Smooth muscle cell (in vitro differentiated cells): ENCODE results near the gene LDLRAD4. TPM values are rescaled to one million over a fixed set of nuclear protein-coding genes. Genes with fewer than 3 reads are reported as not detected.

Experiments
- DNase-seq: peaks from one replicate; lab custom pipeline; 2025; ENCODE audit not compliant: unreplicated experiment; lab: John Stamatoyannopoulos, UW
- H2AFZ ChIP-seq: fragments of 200-600 bp; sonication (generic); 2 replicates; pipeline ENCODE4 v1.6.0; 2016; ENCODE audit warnings: antibody characterized with exemption, low read depth, mild to moderate bottlenecking
- H3F3A ChIP-seq: fragments of 200-600 bp; sonication (generic); 2 replicates; pipeline ENCODE4 v1.6.0; 2017; ENCODE audit warnings: antibody characterized with exemption, low read depth
- H3K27ac ChIP-seq: fragments of 200-600 bp; sonication (generic); 2 replicates; pipeline ENCODE4 v1.5.1; 2016; ENCODE audit warnings: low read depth, mild to moderate bottlenecking
- H3K27me3 ChIP-seq: fragments of 200-600 bp; sonication (generic); 2 replicates; pipeline ENCODE4 v1.6.1; 2016; ENCODE audit warnings: low read depth, mild to moderate bottlenecking
- H3K36me3 ChIP-seq: fragments of 200-600 bp; sonication (generic); 2 replicates; pipeline ENCODE4 v1.5.1; 2016; ENCODE audit warnings: low read depth
- H3K4me1 ChIP-seq: fragments of 200-600 bp; sonication (generic); 2 replicates; pipeline ENCODE4 v1.5.1; 2016; ENCODE audit warnings: low read depth
- H3K4me2 ChIP-seq: fragments of 200-600 bp; sonication (generic); 2 replicates; pipeline ENCODE4 v1.6.0; 2016; ENCODE audit warnings: mild to moderate bottlenecking
- H3K4me3 ChIP-seq: fragments of 200-600 bp; sonication (generic); 2 replicates; pipeline ENCODE4 v1.5.1; 2016; ENCODE audit warnings: mild to moderate bottlenecking
- H3K79me2 ChIP-seq: fragments of 200-600 bp; sonication (generic); 2 replicates; pipeline ENCODE4 v1.6.0; 2016; ENCODE audit warnings: low read depth, mild to moderate bottlenecking
- H3K9ac ChIP-seq: fragments of 200-600 bp; sonication (generic); 2 replicates; pipeline ENCODE4 v1.6.0; 2016; ENCODE audit warnings: low read depth
- H3K9me3 ChIP-seq: fragments of 200-600 bp; sonication (generic); replicated peaks from 2 replicates; pipeline ENCODE4 v1.5.1; 2016; ENCODE audit warnings: low read depth
- H4K20me1 ChIP-seq: fragments of 200-600 bp; sonication (generic); 2 replicates; pipeline ENCODE4 v1.6.0; 2016; ENCODE audit warnings: low read depth
- WGBS: methylation state at CpG from one replicate; pipeline ENCODE4 v1.1.7; 2016; ENCODE audit warnings: low lambda C conversion rate; 5-methylcytosine and 5-hydroxymethylcytosine counted together
- polyA plus RNA-seq: library from polyadenylated mRNA; unstranded; fragments of >200 nt; fragmentation: Nextera tagmentation; extraction: Ambion mirVana; gene quantifications from 2 replicates; pipeline ENCODE4 v1.2.1, GENCODE V29; 2016
- total RNA-seq: library from RNA; depleted of rRNA; stranded (reverse); fragments of >200 nt; gene quantifications from 2 replicates; pipeline ENCODE4 v1.2.3, GENCODE V29; 2014
- TF ChIP-seq, protein P1 (sequence below): fragments of 200-600 bp; sonication (generic); IDR thresholded peaks from 2 replicates; pipeline ENCODE4 v1.5.1; 2017; ENCODE audit warnings: borderline replicate concordance, mild to moderate bottlenecking, antibody characterized with exemption; ENCODE audit not compliant: insufficient read depth, poor library complexity, severe bottlenecking

The LDLRAD4 gene
- total and polyA plus RNA-seq, 2 experiments from 2014 or later: 36.2 to 48.3 TPM

GRCh38 chr18:13376841-13377351, 158.3 kb downstream of the LDLRAD4 start:
- peaks cover 3% of the 10 kb centered on the region for H3K4me1 ChIP-seq
- H3K4me2 ChIP-seq: no peak overlapping the region
- no peaks in the 10 kb centered on the region for H3F3A ChIP-seq
- no peak for DNase-seq
- no peaks in the 10 kb centered on the region for H3K27me3 ChIP-seq
- peaks cover 73% of the 10 kb centered on the region for H3K79me2 ChIP-seq
- H3K9ac ChIP-seq: peak overlapping the region; percentile 18
- H3K9me3 ChIP-seq: no peaks in the 10 kb centered on the region
- H4K20me1 ChIP-seq: no peaks in the 10 kb centered on the region
- H2AFZ ChIP-seq: no peak overlapping the region
- H3K27ac ChIP-seq: peak overlapping the region; percentile 97
- WGBS: 92% methylated on average over 14 of the region's 14 CpGs
- no peaks in the 10 kb centered on the region for H3K36me3 ChIP-seq
- TF ChIP-seq, protein P1, sequence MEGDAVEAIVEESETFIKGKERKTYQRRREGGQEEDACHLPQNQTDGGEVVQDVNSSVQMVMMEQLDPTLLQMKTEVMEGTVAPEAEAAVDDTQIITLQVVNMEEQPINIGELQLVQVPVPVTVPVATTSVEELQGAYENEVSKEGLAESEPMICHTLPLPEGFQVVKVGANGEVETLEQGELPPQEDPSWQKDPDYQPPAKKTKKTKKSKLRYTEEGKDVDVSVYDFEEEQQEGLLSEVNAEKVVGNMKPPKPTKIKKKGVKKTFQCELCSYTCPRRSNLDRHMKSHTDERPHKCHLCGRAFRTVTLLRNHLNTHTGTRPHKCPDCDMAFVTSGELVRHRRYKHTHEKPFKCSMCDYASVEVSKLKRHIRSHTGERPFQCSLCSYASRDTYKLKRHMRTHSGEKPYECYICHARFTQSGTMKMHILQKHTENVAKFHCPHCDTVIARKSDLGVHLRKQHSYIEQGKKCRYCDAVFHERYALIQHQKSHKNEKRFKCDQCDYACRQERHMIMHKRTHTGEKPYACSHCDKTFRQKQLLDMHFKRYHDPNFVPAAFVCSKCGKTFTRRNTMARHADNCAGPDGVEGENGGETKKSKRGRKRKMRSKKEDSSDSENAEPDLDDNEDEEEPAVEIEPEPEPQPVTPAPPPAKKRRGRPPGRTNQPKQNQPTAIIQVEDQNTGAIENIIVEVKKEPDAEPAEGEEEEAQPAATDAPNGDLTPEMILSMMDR: no peak
- no peak overlapping the region for H3K4me3 ChIP-seq

- H3F3A ChIP-seq: no peaks in the 10 kb centered on the region
- H3K27me3 ChIP-seq: no peaks in the 10 kb centered on the region
- H3K4me2 ChIP-seq: no peak overlapping the region
- TF ChIP-seq, protein P1: no peak
- no peak for DNase-seq
- H3K36me3 ChIP-seq: no peaks in the 10 kb centered on the region
- no peak overlapping the region for H3K4me3 ChIP-seq
- 96% methylated on average over 8 of the region's 8 CpGs for WGBS
- no peaks in the 10 kb centered on the region for H3K9me3 ChIP-seq
- H3K79me2 ChIP-seq: peaks cover 73% of the 10 kb centered on the region
- no peak overlapping the region for H2AFZ ChIP-seq
- peak overlapping the region; percentile 97 for H3K27ac ChIP-seq
- H3K9ac ChIP-seq: peak overlapping the region; percentile 18
- H4K20me1 ChIP-seq: no peaks in the 10 kb centered on the region
- H3K4me1 ChIP-seq: peaks cover 3% of the 10 kb centered on the region
Measured at GRCh38 chr18:13377496-13377895, 158.9 kb downstream of the LDLRAD4 start.

DNA sequence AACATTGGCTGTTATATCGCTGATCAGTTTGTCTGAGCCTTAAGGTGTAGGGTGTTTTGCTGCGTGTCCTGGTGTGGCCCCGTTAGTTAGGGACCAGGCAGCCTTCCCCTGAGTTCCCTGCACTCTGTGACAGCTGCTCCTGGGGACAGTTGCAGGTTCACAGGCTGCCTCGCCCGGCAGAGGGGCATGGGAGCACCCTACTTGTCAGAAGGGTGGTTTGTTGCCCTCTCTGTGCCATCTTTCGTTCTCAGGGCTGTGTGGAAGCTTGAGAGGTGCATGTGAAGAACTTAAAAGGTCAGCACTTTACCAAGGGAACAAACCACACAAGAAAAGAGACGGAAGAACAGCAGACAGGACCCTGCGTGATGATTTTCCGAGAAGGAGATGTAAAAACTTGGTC, 159.6 kb downstream of the LDLRAD4 start:
- Histone ChIP-seq H2AFZ (no peak overlapping the region), H3F3A (no peaks in the 10 kb centered on the region), H3K4me2 (no peak overlapping the region), H3K4me1 (peaks cover 3% of the 10 kb centered on the region), H3K79me2 (peaks cover 72% of the 10 kb centered on the region), H4K20me1 (no peaks in the 10 kb centered on the region), H3K4me3 (no peak overlapping the region), H3K9ac (peak overlapping the region; percentile 9), H3K27me3 (no peaks in the 10 kb centered on the region), H3K9me3 (no peaks in the 10 kb centered on the region), H3K36me3 (no peaks in the 10 kb centered on the region), H3K27ac (peak overlapping the region; percentile 4)
- DNase-seq: no peak
- TF ChIP-seq, protein P1: no peak
- WGBS: 94% methylated on average over 9 of the region's 9 CpGs
